GM19468 (cell line): ENCODE data around the gene CCSER1.
"Not testable (repeated sequence)": the region's sequence is repeated elsewhere in the genome, so short reads cannot be mapped to it uniquely, and the experiment has no call there.

ENCODE experiments used
- ATAC-seq: cut with Tn5 transposase; IDR thresholded peaks from one replicate; pipeline ENCODE4 v1.9.1; 2021; ENCODE audit warnings: mild to moderate bottlenecking, moderate library complexity, moderate number of reproducible peaks; ENCODE audit not compliant: unreplicated experiment; ENCODE audit errors: extremely low read depth

The CCSER1 gene

DNA sequence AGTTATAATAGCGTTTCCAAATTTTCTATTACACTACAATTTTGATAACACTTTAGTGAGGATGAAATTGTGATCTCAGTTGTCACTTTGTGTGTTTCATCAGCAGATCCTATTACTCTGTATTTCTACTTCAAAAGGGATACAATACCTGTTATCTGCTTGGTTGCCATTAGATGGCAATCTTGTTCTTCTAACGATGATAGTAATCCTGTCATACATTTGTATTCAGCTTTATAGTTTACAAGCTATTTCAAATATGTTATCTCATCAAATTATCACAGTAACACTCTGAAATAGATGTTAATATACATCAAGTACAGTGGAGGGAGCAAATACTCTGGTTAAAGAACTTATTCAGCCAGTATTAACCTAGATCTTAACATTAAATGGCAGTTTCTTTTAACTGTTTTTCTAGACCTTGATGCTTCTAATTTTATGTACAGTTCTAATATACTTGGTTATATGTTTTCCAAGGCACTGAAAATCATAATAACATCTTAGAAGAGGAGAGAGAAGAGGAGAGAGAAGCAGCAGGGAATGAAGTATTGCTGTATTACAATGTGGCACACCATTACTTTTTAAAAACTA lies 292.0 kb downstream of the CCSER1 start:
- peak; percentile 79 for ATAC-seq

DNA sequence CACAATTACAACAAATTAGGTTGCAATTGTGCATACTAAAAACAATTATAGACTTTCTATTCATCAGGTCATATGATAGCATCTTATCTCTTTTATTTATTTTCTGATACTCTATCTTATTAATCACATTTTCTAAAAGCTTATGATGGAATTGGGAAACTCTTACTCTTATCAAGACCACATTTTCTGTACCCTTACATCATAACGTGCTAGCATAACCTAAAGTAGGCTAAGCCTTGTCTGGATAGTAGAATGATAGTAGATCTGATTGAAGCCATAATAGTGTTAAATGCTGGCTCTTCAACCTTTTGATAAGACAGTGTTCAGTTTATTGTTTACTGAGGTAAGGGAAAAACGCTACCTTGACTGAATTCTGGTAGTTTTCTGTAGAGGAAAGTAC lies 294.0 kb downstream of the CCSER1 start:
- ATAC-seq = no peak

DNA sequence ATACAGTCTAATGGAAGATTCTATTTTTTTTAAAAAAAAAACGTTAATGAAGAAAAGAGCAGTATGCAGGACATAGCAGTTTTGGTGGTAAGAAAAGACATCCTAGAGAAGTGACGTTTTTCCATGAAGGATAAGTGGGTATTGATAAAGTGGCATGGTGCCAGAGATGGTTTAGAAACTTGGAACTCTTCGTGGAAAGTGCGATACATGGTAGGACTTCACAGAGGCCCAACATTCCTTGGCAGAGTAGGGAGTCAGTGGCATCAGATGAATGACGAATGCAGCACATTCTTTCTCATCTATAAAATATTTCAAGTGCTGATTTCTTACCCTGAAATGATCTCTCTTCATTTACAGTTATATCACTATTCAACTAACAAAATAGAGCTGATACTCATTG lies 298.7 kb downstream of the CCSER1 start:
- no peak for ATAC-seq

DNA sequence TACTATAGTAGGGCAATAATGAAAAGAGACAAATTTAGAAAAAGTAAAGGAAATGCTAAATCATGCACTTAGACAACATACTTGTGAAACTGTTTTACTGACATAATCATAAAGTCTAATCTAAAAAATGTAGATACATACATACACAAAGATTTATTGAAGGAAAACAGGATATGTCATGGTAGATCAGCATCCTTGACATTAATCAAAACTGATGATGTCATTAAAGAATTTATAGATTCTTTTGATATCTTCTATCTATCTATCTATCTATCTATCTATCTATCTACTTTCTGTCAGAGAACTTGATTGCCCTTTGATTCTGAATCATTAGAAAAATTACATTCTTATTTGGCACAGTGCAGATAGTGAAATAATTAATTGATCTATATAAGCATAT lies 311.3 kb downstream of the CCSER1 start:
- ATAC-seq = no peak

DNA sequence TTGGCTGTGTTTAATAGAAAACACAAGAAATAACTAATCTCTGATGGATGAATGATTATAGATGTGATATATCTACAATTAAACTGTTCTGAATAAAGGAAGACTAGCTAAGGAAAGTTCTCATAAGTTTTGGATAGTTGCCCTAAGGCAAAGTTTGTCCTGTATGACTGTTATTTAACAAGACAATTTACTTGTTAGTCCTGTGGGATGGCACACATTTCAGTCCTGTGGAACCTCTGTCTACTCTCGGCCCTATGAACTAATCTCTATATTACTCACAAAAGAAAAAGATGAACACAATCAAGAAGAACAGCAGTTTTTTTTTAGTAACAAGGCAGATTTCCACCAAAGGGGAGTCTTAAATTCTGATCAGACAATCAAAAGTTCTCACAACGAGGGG lies 314.6 kb downstream of the CCSER1 start:
- no peak for ATAC-seq

DNA sequence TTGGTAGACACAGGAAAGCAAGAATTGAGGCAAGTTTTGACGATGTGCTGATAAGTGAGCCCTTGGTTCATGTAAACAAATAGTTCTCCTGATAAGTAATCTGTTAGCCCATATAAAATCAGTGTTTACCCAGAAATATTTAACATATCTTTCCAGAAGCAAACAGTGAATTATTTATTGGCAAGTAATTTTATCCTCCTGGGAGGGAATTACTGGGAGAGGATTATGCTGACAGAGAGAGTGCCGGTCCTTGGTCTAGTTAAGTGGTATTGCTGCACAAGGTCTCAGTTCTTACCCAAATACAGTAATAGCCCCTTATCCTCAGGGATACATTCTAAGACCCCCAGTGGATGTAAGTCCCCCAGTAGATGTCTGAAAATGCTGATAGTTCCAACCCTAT lies 315.4 kb downstream of the CCSER1 start:
- ATAC-seq = no peak

DNA sequence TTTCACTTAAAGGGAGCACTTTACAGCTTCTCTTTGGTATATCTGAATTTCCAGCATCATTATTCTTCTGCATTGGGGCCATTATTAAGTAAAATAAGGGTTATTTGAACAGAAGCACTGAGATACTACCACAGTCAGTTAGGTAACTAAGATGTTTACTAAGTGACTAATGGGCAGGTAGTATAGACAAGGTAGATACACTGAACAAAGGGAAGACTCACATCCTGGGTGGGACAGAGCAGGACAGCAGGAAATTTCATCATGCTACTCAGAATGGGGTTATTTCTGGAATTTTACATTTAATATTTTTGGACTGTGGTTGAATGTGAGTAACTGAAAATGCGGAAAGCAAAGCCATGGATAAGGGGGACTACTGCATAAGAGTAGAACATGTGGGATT lies 316.0 kb downstream of the CCSER1 start:
- no peak for ATAC-seq

DNA sequence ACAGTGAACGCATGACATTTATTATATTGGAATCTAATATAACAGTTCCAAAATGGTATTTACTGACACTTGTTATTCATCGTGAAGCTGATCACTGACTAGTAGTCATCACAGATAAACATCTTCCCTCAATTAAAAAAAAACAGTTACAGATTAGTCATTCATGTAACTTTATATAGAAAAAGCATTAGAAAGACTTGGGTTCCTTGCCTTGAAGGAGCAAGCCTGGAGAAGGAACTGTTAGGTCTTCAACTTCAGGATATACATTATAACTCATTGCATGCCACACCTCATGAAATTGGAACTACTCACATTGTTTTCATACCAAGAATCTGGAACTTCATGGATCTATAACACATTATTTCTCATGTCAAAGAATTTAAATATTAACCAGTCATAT lies 317.7 kb downstream of the CCSER1 start:
- no peak for ATAC-seq

DNA sequence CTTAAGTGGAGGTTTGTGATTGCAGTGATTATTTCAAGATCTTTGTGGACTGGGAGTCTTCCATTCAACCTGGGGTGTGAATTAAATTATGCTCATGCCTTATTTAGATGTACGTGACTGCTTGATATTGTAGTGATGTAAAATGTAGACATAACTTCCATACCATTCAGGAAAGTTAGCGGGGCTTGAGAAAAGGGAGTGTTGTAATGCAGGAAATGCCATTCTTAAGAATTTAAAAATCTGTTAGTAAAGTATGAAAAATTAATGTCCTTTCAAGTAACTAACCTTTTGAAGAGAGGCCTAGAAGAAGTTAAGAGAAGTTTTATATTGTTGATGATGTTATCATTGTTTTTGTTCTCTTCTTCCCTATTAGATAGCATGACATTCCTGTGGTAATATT lies 318.2 kb downstream of the CCSER1 start:
- no peak for ATAC-seq

DNA sequence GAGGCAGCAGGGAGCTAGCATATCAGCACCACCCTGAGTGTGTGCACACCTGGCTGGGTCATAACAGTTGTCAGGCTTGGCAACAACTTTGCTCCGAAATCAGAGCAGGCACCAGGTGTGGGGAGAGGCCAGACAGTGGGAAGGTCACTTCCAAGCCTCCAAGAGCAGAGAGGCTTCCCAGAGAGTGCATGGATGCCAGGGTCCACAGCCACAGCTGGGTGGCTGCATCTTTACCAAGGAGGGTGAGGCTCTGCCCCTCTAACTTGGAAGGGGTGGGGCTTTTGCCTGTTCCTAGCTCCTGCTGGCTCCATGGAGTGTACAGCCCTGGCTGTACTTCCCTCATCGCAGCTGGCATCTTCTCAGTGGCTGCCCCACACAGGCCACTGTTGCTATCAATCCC lies 322.4 kb downstream of the CCSER1 start:
- ATAC-seq = no peak

DNA sequence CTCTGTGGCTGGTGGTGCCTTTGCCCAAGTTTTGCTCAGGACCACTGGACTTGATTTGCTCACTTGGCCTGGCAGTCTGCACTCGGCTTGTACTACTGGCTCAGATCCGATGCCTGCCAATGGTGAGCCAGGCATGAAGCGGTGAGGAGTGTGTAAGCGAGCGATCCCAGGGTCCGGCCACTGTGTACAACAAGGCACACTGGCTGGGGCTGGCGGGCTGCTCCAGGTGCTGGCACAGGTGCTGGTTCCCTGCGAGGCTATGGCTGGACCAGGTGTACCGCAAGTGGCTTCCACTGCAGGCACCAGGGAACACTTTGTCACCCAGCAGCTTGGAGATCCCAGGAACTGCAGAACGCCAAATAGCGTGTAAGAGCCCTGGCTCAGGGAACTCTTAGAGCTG lies 329.7 kb downstream of the CCSER1 start:
- ATAC-seq = no peak

DNA sequence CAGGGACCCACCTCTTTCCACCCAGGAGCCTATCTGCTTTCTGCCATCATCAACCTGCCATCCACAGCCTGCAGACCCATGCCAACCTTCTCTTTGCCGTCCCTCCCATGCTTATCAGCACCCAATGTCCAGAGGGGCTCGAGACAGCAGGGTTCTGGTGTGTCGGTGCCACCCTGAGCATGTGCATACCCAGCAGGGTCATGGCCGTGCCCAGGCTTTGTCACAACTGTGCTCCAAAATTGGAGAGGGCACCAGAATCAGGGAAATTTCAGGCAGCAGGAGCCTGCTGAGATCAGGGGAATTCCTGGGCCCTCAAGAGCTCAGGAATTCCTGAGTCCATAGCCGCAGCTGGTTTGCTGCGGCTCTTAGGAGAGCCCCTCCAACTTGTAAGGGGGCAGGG lies 330.6 kb downstream of the CCSER1 start:
- ATAC-seq = no peak

DNA sequence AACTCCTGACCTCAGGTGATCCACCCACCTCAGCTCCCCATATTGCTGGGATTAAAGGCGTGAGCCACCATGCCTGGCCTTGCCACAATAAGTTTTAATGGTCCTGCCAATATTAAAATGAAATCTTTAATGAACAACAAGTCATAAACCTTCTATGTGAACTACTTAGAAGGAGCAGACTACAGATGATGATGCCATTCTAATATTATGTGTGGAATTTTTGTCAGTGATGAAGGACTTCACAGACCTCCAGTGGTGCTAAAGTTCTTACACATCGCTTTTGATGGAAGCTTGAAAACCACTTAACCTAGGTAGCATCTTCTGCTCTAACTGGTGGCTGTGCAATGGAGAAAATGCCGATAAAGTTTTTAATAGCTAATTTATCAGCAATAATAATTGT lies 331.4 kb downstream of the CCSER1 start:
- no peak for ATAC-seq

DNA sequence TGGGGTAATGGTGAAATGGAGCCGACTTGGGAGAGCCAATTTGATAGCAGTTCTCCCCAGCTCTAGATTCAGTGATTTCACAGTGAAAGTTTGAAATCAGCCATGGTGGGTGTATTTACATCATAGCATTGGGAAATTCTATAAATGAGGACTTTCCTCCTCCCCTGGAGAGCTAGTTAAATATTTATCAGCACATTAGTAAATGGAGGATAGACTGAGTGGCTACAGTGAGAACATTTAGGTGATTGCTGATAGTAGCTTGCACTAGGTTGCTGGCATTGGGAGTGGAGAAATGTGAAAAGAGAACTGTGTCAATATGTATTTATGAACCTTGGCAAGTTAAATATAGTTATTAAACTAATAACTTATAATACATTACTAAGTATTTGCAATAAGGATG lies 347.3 kb downstream of the CCSER1 start:
- no peak for ATAC-seq

DNA sequence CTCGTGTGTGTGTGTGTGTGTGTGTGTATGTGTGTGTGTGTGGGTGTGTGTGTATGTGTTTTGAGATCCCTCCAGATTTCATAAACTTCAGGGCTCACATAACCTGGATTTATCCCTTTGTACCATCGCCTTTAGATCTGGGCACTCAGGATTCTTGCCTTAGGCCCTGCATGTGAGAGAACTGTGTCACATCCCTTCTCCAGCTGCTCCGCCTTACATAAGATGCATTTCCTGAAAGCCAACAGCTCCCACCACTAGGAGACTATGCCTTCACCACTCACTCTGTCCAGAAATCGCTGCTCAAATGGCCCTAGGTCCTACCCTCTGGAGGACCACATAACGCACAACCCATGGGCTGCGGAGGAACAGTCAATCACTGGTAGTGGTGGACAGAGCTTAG lies 348.8 kb downstream of the CCSER1 start:
- ATAC-seq = no peak

DNA sequence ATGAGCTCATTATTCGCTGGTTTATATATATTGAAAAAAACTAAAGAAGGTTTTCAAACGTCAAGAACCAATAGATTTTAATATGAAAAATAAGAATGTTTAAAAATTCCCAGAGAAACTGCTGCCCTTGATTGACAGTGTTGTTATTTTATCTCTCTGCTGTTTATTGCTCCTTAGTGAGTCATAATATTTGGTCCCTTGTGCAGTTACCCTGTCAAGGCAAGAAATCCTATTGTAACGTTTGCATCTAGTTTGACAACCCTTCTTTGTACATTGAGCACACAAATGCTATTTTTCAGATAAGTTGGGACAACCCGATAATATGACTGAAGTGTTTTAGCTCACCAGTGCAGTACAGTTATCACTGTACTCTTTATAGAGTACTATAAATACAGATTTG lies 349.4 kb downstream of the CCSER1 start:
- no peak for ATAC-seq

DNA sequence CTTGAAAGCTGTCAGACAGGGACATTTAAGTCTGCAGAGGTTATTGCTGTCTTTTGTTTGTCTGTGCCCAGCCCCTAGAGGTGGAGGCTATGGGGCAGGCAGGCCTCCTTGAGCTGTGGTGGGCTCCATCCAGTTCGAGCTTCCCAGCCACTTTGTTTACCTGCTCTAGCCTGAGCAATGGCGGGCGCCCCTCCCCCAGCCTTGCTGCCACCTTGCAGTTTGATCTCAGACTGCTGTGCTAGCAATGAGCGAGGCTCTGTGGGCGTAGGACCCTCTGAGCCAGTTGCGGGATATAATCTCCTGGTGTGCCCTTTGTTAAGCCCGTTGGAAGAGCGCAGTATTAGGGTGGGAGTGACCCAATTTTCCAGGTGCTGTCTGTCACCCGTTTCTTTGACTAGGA lies 357.7 kb downstream of the CCSER1 start:
- not testable (repeated sequence) for ATAC-seq

DNA sequence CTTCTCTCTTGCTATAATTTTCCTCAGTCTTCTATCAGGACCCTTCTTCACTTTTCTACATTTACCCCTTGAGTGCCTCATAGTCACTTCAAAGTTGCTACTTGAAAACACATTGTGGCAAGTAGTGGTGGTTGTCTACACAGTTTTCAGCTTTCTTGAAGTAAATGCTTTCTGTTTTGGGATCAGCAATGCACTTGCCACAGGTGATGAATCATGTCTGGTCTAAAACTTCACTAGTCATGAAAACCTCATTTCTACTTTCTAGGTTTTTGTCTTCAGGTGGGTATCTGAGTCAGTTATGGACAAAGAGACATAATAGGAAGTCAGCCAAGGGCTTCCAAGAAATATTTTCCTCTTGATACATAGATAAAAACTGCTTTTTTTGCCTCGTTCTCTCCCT lies 359.2 kb downstream of the CCSER1 start:
- no peak for ATAC-seq

DNA sequence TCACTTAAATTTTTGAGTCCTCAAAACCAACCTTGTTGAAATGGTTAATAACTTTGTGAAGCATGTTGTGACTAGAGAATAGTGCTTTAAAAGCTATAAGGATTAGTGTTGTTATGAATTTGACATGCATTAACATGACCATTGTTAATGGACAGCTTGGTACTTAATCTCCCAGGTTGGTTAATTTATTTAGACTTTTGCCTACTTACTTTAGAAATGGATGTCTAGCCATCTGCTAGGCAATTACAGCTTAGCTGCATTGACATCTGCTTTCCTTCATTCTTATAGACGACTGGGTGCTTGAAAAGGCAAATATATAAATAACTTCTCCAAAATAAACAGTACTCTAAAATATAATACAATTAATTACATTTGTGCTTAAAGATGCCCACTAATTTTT lies 368.0 kb downstream of the CCSER1 start:
- ATAC-seq = no peak

DNA sequence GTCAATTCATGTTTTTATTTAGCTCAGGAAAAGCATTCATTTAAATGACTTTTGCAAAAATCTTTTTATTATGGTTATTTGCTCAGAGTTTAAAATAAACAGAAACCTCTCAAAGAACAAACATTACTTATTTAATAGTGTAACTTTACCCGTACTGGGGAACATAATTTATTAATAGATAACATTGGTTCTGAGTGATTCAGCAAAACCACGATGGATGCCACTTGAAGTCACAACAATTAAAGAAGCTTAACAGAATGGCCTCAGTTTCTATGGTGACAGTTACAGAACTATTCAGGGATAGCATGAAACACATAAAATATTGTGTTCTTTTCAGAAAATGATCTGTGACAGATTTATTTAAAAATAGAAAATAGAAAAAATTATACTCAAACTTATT lies 368.7 kb downstream of the CCSER1 start:
- no peak for ATAC-seq

DNA sequence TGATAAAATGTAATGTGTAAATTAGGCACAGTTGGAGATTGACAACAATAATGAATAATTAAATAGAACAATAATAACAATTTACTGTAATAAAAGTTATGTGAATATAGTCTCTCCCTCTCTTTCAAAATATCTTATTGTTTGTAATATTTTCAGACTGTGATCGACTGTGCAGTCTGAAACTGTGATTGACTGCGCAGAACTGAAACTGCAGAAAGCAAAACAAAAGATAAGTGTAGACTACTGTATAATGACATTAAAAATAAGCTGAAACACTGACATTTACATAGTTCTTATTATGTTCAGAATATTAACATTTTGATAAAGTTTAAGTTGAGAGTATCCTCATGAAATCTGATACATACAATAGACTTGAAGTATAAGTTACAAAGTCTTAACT lies 371.0 kb downstream of the CCSER1 start:
- ATAC-seq = no peak

DNA sequence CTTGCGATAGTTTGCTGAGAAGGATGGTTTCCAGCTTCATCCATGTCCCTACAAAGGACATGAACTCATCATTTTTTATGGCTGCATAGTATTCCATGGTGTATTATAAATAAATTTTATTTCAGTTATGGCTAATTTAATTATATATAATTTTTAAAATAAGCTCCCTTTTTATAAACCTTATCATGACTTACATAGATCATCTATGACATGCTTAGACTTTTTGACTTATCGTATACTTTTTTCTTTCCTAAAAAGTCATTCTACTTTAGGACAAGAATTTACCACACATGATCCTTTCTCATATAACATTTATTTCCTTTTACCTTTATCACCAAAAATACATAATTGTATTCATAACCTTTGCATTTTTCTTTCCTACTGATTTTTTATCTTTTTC lies 376.5 kb downstream of the CCSER1 start:
- ATAC-seq = no peak

DNA sequence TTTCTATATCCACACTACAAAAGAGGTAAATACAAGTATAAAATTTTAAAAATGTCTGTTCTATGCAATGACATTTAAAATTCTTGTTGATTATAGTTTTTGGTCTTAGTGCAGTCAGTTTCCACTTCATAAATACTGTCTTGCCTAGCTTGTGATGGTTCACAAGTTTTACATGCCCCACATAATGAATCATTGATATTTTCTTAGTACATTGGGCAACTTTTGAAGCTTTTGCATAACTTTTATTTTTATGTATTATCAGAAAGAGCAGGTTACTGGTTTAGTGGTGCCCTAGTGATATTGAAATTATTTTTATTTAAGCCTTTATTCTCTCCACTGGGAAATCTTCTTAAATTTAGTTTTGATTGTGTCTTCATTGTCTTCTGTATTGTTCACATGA lies 388.0 kb downstream of the CCSER1 start:
- no peak for ATAC-seq
